ENCODE measurements around the gene ZMYM1.
"Not testable (repeated sequence)": the region's sequence is repeated elsewhere in the genome, so short reads cannot be mapped to it uniquely, and the experiment has no call there.

Gene ZMYM1

GRCh38 chr1:35079003-35079930 lies at the start of gene ZMYM1:
ZMYM1 (plus strand) TSS chr1:35079385; CDS start chr1:35093988, 14,603 bp downstream.
- peak; percentile 70 for DNase-seq

GRCh38 chr1:35029761-35030160 lies 49.4 kb upstream of the ZMYM1 start:
- no peak for DNase-seq

GRCh38 chr1:35030338-35030737 lies 48.8 kb upstream of the ZMYM1 start:
- no peak for DNase-seq

GRCh38 chr1:35030756-35031446 lies 48.3 kb upstream of the ZMYM1 start:
- DNase-seq = no peak

GRCh38 chr1:35032384-35032739 lies 46.8 kb upstream of the ZMYM1 start:
- no peak for DNase-seq

GRCh38 chr1:35033346-35033745 lies 45.8 kb upstream of the ZMYM1 start:
- DNase-seq = no peak

- no peak for DNase-seq
Measured at GRCh38 chr1:35036621-35037020, 42.6 kb upstream of the ZMYM1 start.

GRCh38 chr1:35037206-35037605 lies 42.0 kb upstream of the ZMYM1 start:
- no peak for DNase-seq

GRCh38 chr1:35038723-35039122 lies 40.5 kb upstream of the ZMYM1 start:
- no peak for DNase-seq

GRCh38 chr1:35043498-35043897 lies 35.7 kb upstream of the ZMYM1 start:
- no peak for DNase-seq

GRCh38 chr1:35044431-35044830 lies 34.8 kb upstream of the ZMYM1 start:
- no peak for DNase-seq

- no peak for DNase-seq
Measured at GRCh38 chr1:35046730-35047129, 32.5 kb upstream of the ZMYM1 start.

GRCh38 chr1:35047188-35047858 lies 31.9 kb upstream of the ZMYM1 start:
- no peak for DNase-seq

- no peak for DNase-seq
Measured at GRCh38 chr1:35049116-35049515, 30.1 kb upstream of the ZMYM1 start.

GRCh38 chr1:35053433-35053832 lies 25.8 kb upstream of the ZMYM1 start:
- DNase-seq = no peak

- not testable (repeated sequence) for DNase-seq
Measured at GRCh38 chr1:35054282-35054681, 24.9 kb upstream of the ZMYM1 start.

GRCh38 chr1:35058321-35058720 lies 20.9 kb upstream of the ZMYM1 start:
- DNase-seq = not testable (repeated sequence)

- no peak for DNase-seq
Measured at GRCh38 chr1:35058988-35059387, 20.2 kb upstream of the ZMYM1 start.

GRCh38 chr1:35062518-35063196 lies 16.5 kb upstream of the ZMYM1 start:
- no peak for DNase-seq

GRCh38 chr1:35064265-35064664 lies 14.9 kb upstream of the ZMYM1 start:
- no peak for DNase-seq

- DNase-seq = no peak
Measured at GRCh38 chr1:35069746-35070145, 9.4 kb upstream of the ZMYM1 start.

GRCh38 chr1:35073265-35073811 lies 5.8 kb upstream of the ZMYM1 start:
- no peak for DNase-seq

- not testable (repeated sequence) for DNase-seq
Measured at GRCh38 chr1:35076426-35076825, 2.8 kb upstream of the ZMYM1 start.
